ENCODE measurements around the gene PXDN. TPM values are rescaled to one million over a fixed set of nuclear protein-coding genes. Genes with fewer than 3 reads are reported as not detected.
"Not testable (repeated sequence)": the region's sequence is repeated elsewhere in the genome, so short reads cannot be mapped to it uniquely, and the experiment has no call there.

PXDN gene
- total and polyA plus RNA-seq, 9 donors = 95.4 to 273 (median 193) TPM

DNA sequence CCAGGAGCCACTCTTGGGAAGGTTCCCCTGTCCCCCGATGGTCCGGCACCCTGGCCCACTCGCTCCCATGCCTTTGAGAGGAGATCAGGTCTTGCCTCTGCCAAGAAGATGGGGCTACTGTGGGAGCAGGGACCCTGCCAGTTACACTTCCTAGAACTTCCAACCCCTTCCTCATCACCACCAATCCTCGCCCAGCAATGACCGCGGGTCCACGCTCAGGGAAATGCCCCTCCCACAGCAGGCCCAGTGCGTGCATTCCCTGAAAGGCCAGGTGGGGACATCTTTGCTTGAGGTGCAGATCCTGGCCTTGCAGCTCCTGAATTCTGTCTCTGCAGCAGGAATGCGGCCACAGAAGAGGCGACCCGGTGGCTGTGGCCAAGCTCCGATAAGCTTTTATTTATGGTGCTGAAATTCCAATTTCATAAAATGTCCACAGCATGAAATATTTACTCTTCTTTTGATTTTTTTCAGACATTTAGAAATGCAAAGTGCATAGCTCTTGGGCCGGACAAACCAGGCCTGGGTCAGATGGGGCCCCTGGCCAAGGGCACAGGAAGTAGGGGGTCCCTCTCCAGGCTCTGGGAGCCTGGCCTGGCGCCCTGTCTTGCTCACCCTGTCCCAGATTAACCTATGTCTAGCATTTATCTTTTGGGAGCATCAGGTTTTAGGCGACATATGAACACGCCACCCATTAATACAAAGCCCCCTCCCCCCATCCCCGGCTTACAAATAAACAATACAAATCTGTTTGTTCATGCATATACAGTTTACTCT, 29.8 kb downstream of the PXDN start:
- Histone ChIP-seq H3K27me3 (ENCODE audit: control insufficient read depth, insufficient read depth, low read length) (no peaks in the 10 kb centered on the region), H3K27ac (ENCODE audit: low read length) (peak overlapping the region; percentile 91), H3K4me1 (ENCODE audit: control insufficient read depth, insufficient read depth, low read length) (peaks cover 74% of the 10 kb centered on the region), H3K9me3 (replicated peaks; ENCODE audit: control insufficient read depth, low read depth, low read length) (no peaks in the 10 kb centered on the region), H3K4me3 (ENCODE audit: low read length) (no peak overlapping the region), H3K36me3 (ENCODE audit: control insufficient read depth, insufficient read depth, low read length) (no peaks in the 10 kb centered on the region)
- 71% methylated on average over 1 of the region's 17 CpGs for WGBS (ENCODE audit: insufficient coverage)
- DNase-seq = no peak

DNA sequence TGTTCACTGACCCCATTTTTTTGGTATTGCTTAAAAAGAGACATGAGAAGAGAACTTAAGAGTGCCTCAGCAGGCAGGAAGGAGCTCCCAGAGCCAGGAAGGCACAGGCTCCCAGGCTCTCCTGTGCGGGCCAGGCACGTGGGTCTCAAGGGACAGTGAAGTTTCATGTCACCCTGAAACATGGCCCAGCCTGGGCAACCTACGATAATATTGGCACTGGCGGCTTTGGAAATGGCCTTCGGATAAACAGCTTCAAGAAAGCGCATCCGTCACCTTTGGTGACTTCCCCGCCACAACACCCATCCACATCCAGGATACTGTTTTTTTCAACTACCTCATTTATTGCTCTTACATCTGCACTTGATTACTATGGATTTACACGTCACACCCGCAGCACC, 30.5 kb downstream of the PXDN start:
- peaks cover 75% of the 10 kb centered on the region for H3K4me1 ChIP-seq (ENCODE audit: control insufficient read depth, insufficient read depth, low read length)
- peak overlapping the region; percentile 78 for H3K27ac ChIP-seq (ENCODE audit: low read length)
- H3K4me3 ChIP-seq (ENCODE audit: low read length) = no peak overlapping the region
- no peaks in the 10 kb centered on the region for H3K9me3 ChIP-seq (replicated peaks; ENCODE audit: control insufficient read depth, low read depth, low read length)
- WGBS (ENCODE audit: insufficient coverage) = 78% methylated on average over 9 of the region's 10 CpGs
- no peak for DNase-seq
- H3K27me3 ChIP-seq (ENCODE audit: control insufficient read depth, insufficient read depth, low read length) = no peaks in the 10 kb centered on the region
- H3K36me3 ChIP-seq (ENCODE audit: control insufficient read depth, insufficient read depth, low read length) = no peaks in the 10 kb centered on the region

DNA sequence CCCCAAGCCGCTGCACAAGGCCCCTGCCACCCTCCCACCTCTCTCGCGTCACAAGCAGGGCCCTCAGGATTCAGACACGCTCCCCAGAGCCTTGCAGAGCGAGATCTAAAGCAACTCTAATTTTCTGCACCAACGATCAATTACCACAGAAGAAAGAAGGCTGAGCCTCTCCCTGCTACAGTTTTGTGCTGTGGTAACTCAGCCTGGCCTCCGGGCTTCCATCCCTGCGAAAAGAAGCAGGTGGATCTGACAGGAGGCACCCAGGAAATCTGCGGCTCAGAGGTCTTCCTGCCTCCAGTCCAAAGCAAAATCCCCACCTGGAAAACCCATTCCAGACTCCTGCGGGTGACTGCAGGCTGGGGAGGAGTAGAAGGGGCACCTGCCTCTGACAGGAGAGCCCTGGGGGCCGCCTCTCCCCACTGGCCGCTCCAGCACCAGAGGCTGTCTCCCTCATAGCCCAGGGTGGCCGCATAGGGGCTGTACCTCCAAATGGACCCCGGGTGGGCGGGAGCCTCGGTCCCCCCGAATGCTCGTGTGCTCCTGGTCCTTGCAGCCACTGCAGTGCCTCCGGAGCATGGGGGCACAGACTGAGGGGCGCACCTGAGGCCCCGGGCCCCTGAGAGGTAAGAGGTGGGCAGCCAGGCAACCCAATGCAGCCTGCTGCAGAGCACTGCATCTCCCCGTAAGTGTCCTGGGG, 31.0 kb downstream of the PXDN start:
- no peaks in the 10 kb centered on the region for H3K27me3 ChIP-seq (ENCODE audit: control insufficient read depth, insufficient read depth, low read length)
- no peak for DNase-seq
- H3K4me1 ChIP-seq (ENCODE audit: control insufficient read depth, insufficient read depth, low read length) = peaks cover 80% of the 10 kb centered on the region
- H3K36me3 ChIP-seq (ENCODE audit: control insufficient read depth, insufficient read depth, low read length) = no peaks in the 10 kb centered on the region
- 89% methylated on average over 18 of the region's 22 CpGs for WGBS (ENCODE audit: insufficient coverage)
- no peaks in the 10 kb centered on the region for H3K9me3 ChIP-seq (replicated peaks; ENCODE audit: control insufficient read depth, low read depth, low read length)
- no peak overlapping the region for H3K4me3 ChIP-seq (ENCODE audit: low read length)
- H3K27ac ChIP-seq (ENCODE audit: low read length) = peak overlapping the region; percentile 78

DNA sequence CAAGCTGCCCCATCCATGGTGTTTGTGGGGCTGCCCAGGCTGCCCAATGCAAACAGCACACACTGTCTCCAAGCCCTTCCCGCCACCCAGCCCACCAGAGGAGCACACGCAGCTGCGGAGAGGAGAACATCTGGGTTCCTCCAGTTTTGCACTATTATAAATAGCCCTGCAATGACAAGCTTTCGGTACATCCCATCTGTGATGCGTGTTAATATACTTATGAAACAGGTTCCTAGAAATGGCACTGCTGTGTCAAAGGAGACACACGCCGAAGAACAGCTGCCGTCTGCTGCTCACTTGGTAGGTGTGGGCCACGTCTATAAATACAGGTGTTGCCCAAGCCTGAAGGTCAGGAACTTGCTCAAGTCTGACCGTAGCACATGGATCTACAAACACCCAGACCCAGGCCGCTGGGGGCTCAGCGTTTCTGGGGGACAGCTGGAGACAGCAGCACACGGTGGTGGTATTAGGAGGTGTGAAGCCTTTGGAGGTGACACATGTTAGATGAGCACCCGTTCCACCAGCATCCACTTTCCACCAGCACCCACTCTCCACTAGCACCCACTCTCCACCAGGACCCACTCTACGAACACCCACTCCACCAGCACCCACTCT, 34.3 kb downstream of the PXDN start:
- H3K4me3 ChIP-seq (ENCODE audit: low read length) = no peak overlapping the region
- peaks cover 5% of the 10 kb centered on the region for H3K36me3 ChIP-seq (ENCODE audit: control insufficient read depth, insufficient read depth, low read length)
- 73% methylated on average over 8 of the region's 15 CpGs for WGBS (ENCODE audit: insufficient coverage)
- H3K4me1 ChIP-seq (ENCODE audit: control insufficient read depth, insufficient read depth, low read length) = peaks cover 70% of the 10 kb centered on the region
- no peaks in the 10 kb centered on the region for H3K27me3 ChIP-seq (ENCODE audit: control insufficient read depth, insufficient read depth, low read length)
- H3K9me3 ChIP-seq (replicated peaks; ENCODE audit: control insufficient read depth, low read depth, low read length) = no peaks in the 10 kb centered on the region
- H3K27ac ChIP-seq (ENCODE audit: low read length) = peak overlapping the region; percentile 90
- peak; percentile 55 for DNase-seq

DNA sequence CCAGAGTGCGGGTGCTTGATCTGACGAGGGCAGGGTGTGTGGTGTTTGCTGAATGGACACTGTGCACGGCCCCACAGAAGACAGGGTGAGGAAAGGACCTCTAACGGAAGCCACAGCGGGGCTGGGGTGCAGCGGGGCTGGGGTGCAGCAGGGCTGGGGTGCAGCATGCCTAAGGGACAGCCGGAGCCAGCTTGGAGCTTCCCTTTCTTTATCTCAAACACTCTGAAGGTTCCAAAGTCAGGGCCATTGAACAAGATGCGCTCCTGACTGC, 35.0 kb downstream of the PXDN start:
- Histone ChIP-seq H3K4me1 (ENCODE audit: control insufficient read depth, insufficient read depth, low read length) (peaks cover 62% of the 10 kb centered on the region), H3K36me3 (ENCODE audit: control insufficient read depth, insufficient read depth, low read length) (peaks cover 5% of the 10 kb centered on the region), H3K9me3 (replicated peaks; ENCODE audit: control insufficient read depth, low read depth, low read length) (no peaks in the 10 kb centered on the region), H3K4me3 (ENCODE audit: low read length) (no peak overlapping the region), H3K27ac (ENCODE audit: low read length) (peak overlapping the region; percentile 90), H3K27me3 (ENCODE audit: control insufficient read depth, insufficient read depth, low read length) (no peaks in the 10 kb centered on the region)
- no peak for DNase-seq
- WGBS (ENCODE audit: insufficient coverage) = 73% methylated on average over 3 of the region's 8 CpGs

DNA sequence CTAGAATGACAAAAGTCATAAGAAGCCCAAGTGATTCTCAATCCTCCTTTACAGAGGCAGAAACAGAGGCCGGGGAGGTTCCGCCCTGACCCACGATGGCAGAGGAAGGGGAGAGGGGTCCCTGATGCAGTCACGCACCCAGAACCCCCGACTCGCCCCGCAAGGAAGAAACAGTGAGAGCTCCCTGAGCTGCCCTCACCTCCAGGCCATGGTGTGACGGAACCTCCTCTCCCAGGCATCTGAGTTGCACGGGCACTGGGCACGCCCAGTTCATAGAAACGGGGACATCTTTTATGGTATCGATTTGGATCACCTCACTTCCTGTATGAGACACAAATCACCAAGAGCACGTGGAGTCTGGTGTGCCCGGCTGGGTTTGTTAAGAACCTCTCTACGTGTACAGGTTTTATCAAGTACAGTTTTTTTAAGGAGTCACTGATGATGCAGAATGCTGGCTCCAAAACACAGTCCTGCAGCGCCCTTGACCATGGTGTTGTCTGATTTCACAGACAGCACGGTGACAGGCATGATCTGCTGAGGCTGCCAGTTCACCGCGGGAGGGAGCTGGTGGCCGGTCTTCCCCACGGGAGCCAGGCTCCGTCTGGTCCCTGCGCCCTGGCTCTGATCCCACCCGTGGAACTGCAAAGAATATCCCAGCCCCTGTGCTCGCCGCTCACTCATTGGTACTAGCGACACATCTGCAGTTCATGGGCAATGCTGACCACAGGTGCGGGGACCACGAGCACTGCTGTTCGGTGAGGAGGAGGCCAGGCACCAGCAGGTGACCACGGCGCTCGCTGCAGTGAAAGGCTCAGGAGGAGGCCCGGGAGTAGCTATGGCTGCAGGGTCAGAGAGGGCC, 35.6 kb downstream of the PXDN start:
- peaks cover 56% of the 10 kb centered on the region for H3K4me1 ChIP-seq (ENCODE audit: control insufficient read depth, insufficient read depth, low read length)
- no peak for DNase-seq

DNA sequence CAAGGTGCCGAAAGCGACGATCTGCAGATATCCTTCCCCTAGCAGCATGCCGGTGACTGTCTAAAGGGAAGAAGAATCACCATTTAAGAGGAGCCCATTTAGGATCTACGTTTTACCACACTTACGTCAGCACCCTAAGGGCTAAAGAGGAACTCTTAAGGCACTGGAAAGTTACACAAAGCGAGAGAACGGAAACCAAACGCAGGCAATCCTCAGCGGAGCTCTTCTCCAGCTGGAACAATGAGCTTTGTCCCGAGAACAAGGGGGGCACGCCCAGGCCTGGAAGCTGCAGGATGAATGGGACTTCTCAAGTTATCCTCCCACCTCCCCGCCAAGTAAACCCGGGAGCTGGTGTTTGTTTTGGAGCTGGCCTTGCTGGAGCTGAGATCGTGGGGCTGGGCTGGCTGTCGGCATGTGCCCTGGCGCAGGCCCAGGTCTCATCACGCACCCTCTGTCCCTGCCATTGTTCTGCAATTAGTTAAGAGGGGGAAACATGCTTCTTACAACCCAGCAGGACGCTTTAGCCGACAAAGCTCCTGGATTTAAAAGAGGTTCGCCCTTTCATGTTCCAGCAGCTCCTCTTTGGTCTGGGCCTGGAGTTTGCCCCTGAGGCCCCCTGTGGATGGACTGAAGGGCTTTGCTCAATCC, 36.4 kb downstream of the PXDN start:
- H3K4me3 ChIP-seq (ENCODE audit: low read length) = no peak overlapping the region
- no peaks in the 10 kb centered on the region for H3K9me3 ChIP-seq (replicated peaks; ENCODE audit: control insufficient read depth, low read depth, low read length)
- peaks cover 5% of the 10 kb centered on the region for H3K36me3 ChIP-seq (ENCODE audit: control insufficient read depth, insufficient read depth, low read length)
- 8% methylated on average over 10 of the region's 21 CpGs for WGBS (ENCODE audit: insufficient coverage)
- peak; percentile 97 for DNase-seq
- no peaks in the 10 kb centered on the region for H3K27me3 ChIP-seq (ENCODE audit: control insufficient read depth, insufficient read depth, low read length)
- H3K4me1 ChIP-seq (ENCODE audit: control insufficient read depth, insufficient read depth, low read length) = peaks cover 48% of the 10 kb centered on the region
- peak overlapping the region; percentile 90 for H3K27ac ChIP-seq (ENCODE audit: low read length)

More for the DNA sequence above, 35.6 kb downstream of the PXDN start:
- Histone ChIP-seq H3K27ac (ENCODE audit: low read length) (peak overlapping the region; percentile 90), H3K27me3 (ENCODE audit: control insufficient read depth, insufficient read depth, low read length) (no peaks in the 10 kb centered on the region), H3K36me3 (ENCODE audit: control insufficient read depth, insufficient read depth, low read length) (peaks cover 5% of the 10 kb centered on the region), H3K4me3 (ENCODE audit: low read length) (no peak overlapping the region), H3K9me3 (replicated peaks; ENCODE audit: control insufficient read depth, low read depth, low read length) (no peaks in the 10 kb centered on the region)
- 67% methylated on average over 26 of the region's 34 CpGs for WGBS (ENCODE audit: insufficient coverage)

DNA sequence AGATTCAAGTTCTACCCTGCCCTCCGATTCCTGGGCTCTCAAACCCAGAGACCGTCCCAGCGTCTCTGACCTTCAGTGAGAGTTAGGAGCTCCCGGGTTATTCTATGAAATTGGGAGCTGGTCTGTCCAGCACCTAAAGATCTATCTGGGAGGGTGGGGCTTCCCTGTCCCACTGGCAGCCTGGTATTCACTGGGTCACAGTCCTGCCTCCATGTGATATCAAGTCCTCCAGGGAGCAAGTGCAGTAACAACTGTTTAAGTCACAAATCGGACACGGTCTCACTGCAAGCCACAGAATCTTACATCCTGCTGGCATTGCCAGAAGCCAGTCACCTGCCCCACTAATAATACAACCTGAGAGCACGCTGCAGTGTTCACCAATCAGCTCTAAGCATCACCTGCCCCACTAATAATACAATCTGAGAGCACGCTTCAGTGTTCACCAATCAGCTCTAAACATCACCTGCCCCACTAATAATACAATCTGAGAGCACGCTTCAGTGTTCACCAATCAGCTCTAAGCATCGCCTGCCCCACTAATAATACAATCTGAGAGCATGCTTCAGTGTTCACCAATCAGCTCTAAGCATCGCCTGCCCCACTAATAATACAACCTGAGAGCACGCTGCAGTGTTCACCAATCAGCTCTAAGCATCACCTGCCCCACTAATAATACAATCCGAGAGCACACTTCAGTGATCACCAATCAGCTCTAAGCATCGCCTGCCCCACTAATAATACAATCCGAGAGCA, 38.0 kb downstream of the PXDN start:
- H3K4me3 ChIP-seq (ENCODE audit: low read length); DNase-seq; H3K27ac ChIP-seq (ENCODE audit: low read length); H3K27me3 ChIP-seq (ENCODE audit: control insufficient read depth, insufficient read depth, low read length); H3K36me3 ChIP-seq (ENCODE audit: control insufficient read depth, insufficient read depth, low read length); H3K9me3 ChIP-seq (replicated peaks; ENCODE audit: control insufficient read depth, low read depth, low read length): not testable (repeated sequence)
- peaks cover 45% of the 10 kb centered on the region for H3K4me1 ChIP-seq (ENCODE audit: control insufficient read depth, insufficient read depth, low read length)
- 85% methylated on average over 10 of the region's 15 CpGs for WGBS (ENCODE audit: insufficient coverage)

DNA sequence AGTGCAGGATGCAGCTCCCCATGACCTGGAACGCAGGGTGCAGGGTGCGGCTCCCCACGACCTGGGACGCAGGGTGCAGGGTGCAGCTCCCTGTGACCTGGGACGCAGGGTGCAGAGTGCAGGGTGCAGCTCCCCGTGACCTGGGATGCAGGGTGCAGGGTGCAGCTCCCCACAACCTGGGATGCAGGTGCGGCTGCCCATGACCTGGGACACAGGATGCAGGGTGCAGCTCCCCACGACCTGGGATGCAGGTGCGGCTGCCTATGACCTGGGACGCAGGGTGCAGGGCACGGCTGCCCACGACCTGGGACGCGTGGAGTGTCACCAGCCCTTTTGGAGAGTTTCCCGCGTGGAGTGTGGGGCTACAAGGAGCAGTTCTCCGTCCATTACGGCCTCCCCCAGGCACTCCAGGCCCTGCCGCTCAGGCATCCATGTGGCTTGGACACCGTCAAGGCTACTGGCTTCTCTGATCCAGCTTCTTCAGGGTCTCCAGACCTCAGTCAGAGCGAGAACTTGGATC, 38.7 kb downstream of the PXDN start:
- H3K4me1 ChIP-seq (ENCODE audit: control insufficient read depth, insufficient read depth, low read length) = peaks cover 45% of the 10 kb centered on the region
- no peak overlapping the region for H3K27ac ChIP-seq (ENCODE audit: low read length)
- WGBS (ENCODE audit: insufficient coverage) = 80% methylated on average over 21 of the region's 21 CpGs
- H3K36me3 ChIP-seq (ENCODE audit: control insufficient read depth, insufficient read depth, low read length) = peaks cover 5% of the 10 kb centered on the region
- H3K27me3 ChIP-seq (ENCODE audit: control insufficient read depth, insufficient read depth, low read length) = no peaks in the 10 kb centered on the region
- H3K9me3 ChIP-seq (replicated peaks; ENCODE audit: control insufficient read depth, low read depth, low read length) = no peaks in the 10 kb centered on the region
- no peak overlapping the region for H3K4me3 ChIP-seq (ENCODE audit: low read length)
- DNase-seq = no peak

Data from muscle of leg (tissue), 11 donors.